ENCODE measurements around the gene CLEC14A.

The CLEC14A gene

GRCh38 chr14:38205949-38206665 is 49.8 kb downstream of the CLEC14A start:
- no peak for DNase-seq (ENCODE audit: low read depth in 3 of 3)

GRCh38 chr14:38205119-38205813 is 50.6 kb downstream of the CLEC14A start:
- DNase-seq (ENCODE audit: low read depth in 3 of 3), result no peak

- no peak for DNase-seq (ENCODE audit: low read depth in 3 of 3)
Observed at GRCh38 chr14:38204719-38205115, 51.2 kb downstream of the CLEC14A start.

Measured in stimulated activated CD4-positive, alpha-beta T cell treated with anti-CD3 and anti-CD28 coated beads, TNF-alpha, amount 100 ng/mL, for 24 hours (primary cell).